Heart right ventricle (tissue), 16 donors: ENCODE measurements around the gene SPATS2. TPM values are rescaled to one million over a fixed set of nuclear protein-coding genes. Genes with fewer than 3 reads are reported as not detected.

Experiments
- ATAC-seq, 8 donors: fragments of 200-7000 bp; cut with Tn5 transposase; one replicate each; pipeline ENCODE4 v1.9.1; 2020; ENCODE audit warnings: mild to moderate bottlenecking in 8 of 8, moderate library complexity in 8 of 8, moderate number of reproducible peaks in 1 of 8
- DNase-seq, 2 donors: peaks; one replicate each; pipeline ENCODE4 v3.0.0-alpha.2; 2020
- H3K27ac ChIP-seq, 10 donors: fragments of 200-600 bp; sonication (generic) in 2 of 10; one replicate each; pipeline versions ENCODE4 v1.5.0 to v1.8.0; 2020 to 2022; ENCODE audit warnings: mild to moderate bottlenecking in 3 of 10
- H3K27me3 ChIP-seq, 7 donors: fragments of 200-600 bp; one replicate each; pipeline ENCODE4 v1.8.0; 2021 to 2022; ENCODE audit warnings: mild to moderate bottlenecking in 2 of 7
- H3K36me3 ChIP-seq, 9 donors: fragments of 200-600 bp; sonication (generic) in 1 of 9; one replicate each; pipeline versions ENCODE4 v1.5.0 to v1.8.0; 2020 to 2022; ENCODE audit warnings: mild to moderate bottlenecking in 2 of 9
- H3K4me1 ChIP-seq, 9 donors: fragments of 200-600 bp; sonication (generic) in 1 of 9; one replicate each; pipeline versions ENCODE4 v1.5.0 to v1.8.0; 2020 to 2022; ENCODE audit warnings: mild to moderate bottlenecking in 4 of 9
- H3K4me3 ChIP-seq, 10 donors: fragments of 200-600 bp; sonication (generic) in 2 of 10; one replicate each; pipeline versions ENCODE4 v1.5.0 to v1.8.0; 2020 to 2022; ENCODE audit warnings: mild to moderate bottlenecking in 7 of 10, moderate library complexity in 2 of 10
- H3K9me3 ChIP-seq, 11 donors: fragments of 200-600 bp in 10 of 11; sonication (generic) in 2 of 11; one replicate each; pipeline versions ENCODE4 v1.5.0 to v1.8.0; 2013 to 2022; ENCODE audit warnings: mild to moderate bottlenecking in 2 of 11, control low read depth in 1 of 11, moderate library complexity in 1 of 11
- CTCF ChIP-seq, 9 donors: fragments of 200-600 bp; sonication (generic) in 2 of 9; IDR thresholded peaks; one replicate each; pipeline versions ENCODE4 v1.5.0 to v1.8.0; 2021 to 2022; ENCODE audit warnings: antibody characterized with exemption in 9 of 9, mild to moderate bottlenecking in 5 of 9, moderate library complexity in 1 of 9
- WGBS, 2 donors: extraction: QIAGEN DNeasy Blood & Tissue Kit; methylation state at CpG; one replicate each; pipeline ENCODE4 v1.1.7; 2013; ENCODE audit warnings: inconsistent platforms in 1 of 2; 5-methylcytosine and 5-hydroxymethylcytosine counted together
- intact Hi-C, 10 donors: fragments of 100-400 bp; cut with DNase I; formaldehyde crosslinking; loops; one replicate each; pipeline versions ENCODE4 v1.11.1 to v1.14.2; 2022
- polyA plus RNA-seq, 2 donors: library from polyadenylated mRNA; stranded (reverse); fragments of 200-250 nt; gene quantifications; one replicate each; pipeline ENCODE4 v1.2.3, GENCODE V29; 2013
- total RNA-seq, 10 donors: library from RNA; stranded (reverse); fragmentation: NEBNext Ultra II Directional in 3 of 10; extraction: Animal tissue kit (Norgen Biotek cat#: 25700) in 3 of 10; gene quantifications; one replicate each; pipeline versions ENCODE4 v1.2.1 to v1.2.4, GENCODE V29; 2021 to 2023
- donor health status: Arrhythmogenic right ventricular cardiomyopathy.
- donor health status: ischemic (EF 13 %, LVEDD 7.1; RV severe dilation, severe dysfunction).
- donor health status: healthy with polysubstance abuse.
- donor health status: DM: no; HTN: yes; CAD: no.
- donor health status: DM: no; HTN: no; CAD: no.
- donor health status: ischemic (EF 25% LVEDD 6.9; RV normal size, moderate dysfunction).
- donor health status: ischemic (EF 25% LVEDD 5.7; RV mildly dilated, moderate dysfunction).
- donor health status: healthy.
- donor health status: DM: yes; HTN: yes; CAD: no.
- donor health status: Ischemic cardiomyopathy.
- donor health status: ischemic (EF 35%, LVEDD 5.7; RV mildly dilated, moderate dysfunction).
- donor health status: nonischemic (EF 11% LVEDD 7.7; RV severe dilation, severe dysfunction).
- donor health status: DM: yes; HTN: yes; CAD: no.
- donor health status: PGD.
- donor health status: ischemic (EF 29% LVEDD 5.4; RV normal size, mild dysfunction).
- donor health status: nonischemic (EF 23%, LVEDD 6.1; RV moderate dilation, normal function).

SPATS2 gene
- total and polyA plus RNA-seq, 12 donors, result 3.5 to 11.5 (median 5.1) TPM

- H3K27me3 ChIP-seq, result no peaks in the 10 kb centered on the region
- intact Hi-C loops, result no loop called here
- no peak for DNase-seq
- WGBS, 2 donors, result 9 to 13% methylated on average over 19 of the region's 19 CpGs
- peak overlapping the region in 9 of 10 donors; percentile 44 to 82 (median 64) for H3K4me3 ChIP-seq
- H3K4me1 ChIP-seq, result peaks cover 0 to 14% (median 6%) of the 10 kb centered on the region in 9 donors
- no peak for ATAC-seq
- H3K36me3 ChIP-seq, result peaks cover 0 to 7% (median 0%) of the 10 kb centered on the region in 9 donors
- H3K27ac ChIP-seq, result peak overlapping the region in 1 of 10 donors; percentile 41
- TF ChIP-seq CTCF (IDR thresholded peaks at IDR 0.05), result no peak
- no peaks in the 10 kb centered on the region for H3K9me3 ChIP-seq
Measured at GRCh38 chr12:49323524-49324097, 43.7 kb upstream of the SPATS2 start.

GRCh38 chr12:49325606-49326005 lies 41.7 kb upstream of the SPATS2 start:
- ATAC-seq, result no peak
- DNase-seq, result no peak
- TF ChIP-seq CTCF (IDR thresholded peaks at IDR 0.05), result no peak
- 93 to 94% methylated on average over 6 of the region's 6 CpGs for WGBS, 2 donors
- Histone ChIP-seq H3K27me3 (no peaks in the 10 kb centered on the region), H3K9me3 (no peaks in the 10 kb centered on the region), H3K4me3 (no peak overlapping the region), H3K36me3 (peaks cover 0 to 16% (median 0%) of the 10 kb centered on the region in 9 donors), H3K4me1 (peaks cover 0 to 14% (median 6%) of the 10 kb centered on the region in 9 donors), H3K27ac (no peak overlapping the region)
- intact Hi-C loops, result no loop called here

- intact Hi-C loops, result no loop called here
- TF ChIP-seq CTCF (IDR thresholded peaks at IDR 0.05), result no peak
Measured at GRCh38 chr12:49327368-49327767, 39.9 kb upstream of the SPATS2 start.

GRCh38 chr12:49327887-49328286 lies 39.4 kb upstream of the SPATS2 start:
- 99 to 100% methylated on average over 2 of the region's 2 CpGs for WGBS, 2 donors
- intact Hi-C loops, result no loop called here

More at GRCh38 chr12:49327368-49327767, 39.9 kb upstream of the SPATS2 start:
- DNase-seq, result no peak
- ATAC-seq, result no peak
- Histone ChIP-seq H3K4me3 (no peak overlapping the region), H3K36me3 (peaks cover 0 to 16% (median 0%) of the 10 kb centered on the region in 9 donors), H3K27ac (no peak overlapping the region), H3K9me3 (no peaks in the 10 kb centered on the region), H3K4me1 (peaks cover 0 to 20% (median 6%) of the 10 kb centered on the region in 9 donors), H3K27me3 (peaks cover 0 to 16% (median under 1%) of the 10 kb centered on the region in 7 donors)

More at GRCh38 chr12:49327887-49328286, 39.4 kb upstream of the SPATS2 start:
- H3K27ac ChIP-seq, result no peak overlapping the region
- H3K4me3 ChIP-seq, result no peak overlapping the region
- peaks cover 0 to 22% (median 6%) of the 10 kb centered on the region in 9 donors for H3K4me1 ChIP-seq
- peaks cover 0 to 16% (median 0%) of the 10 kb centered on the region in 9 donors for H3K36me3 ChIP-seq
- H3K9me3 ChIP-seq, result no peaks in the 10 kb centered on the region
- no peak for DNase-seq
- no peak for ATAC-seq
- peaks cover 0 to 21% (median 6%) of the 10 kb centered on the region in 7 donors for H3K27me3 ChIP-seq
- no peak for TF ChIP-seq CTCF (IDR thresholded peaks at IDR 0.05)
